NCI-H82 (cell line): ENCODE data around the gene CMTM2.

ENCODE experiments used
- DNase-seq: peaks from one replicate; lab custom pipeline; 2025; lab: John Stamatoyannopoulos, UW

CMTM2 gene, protein sequence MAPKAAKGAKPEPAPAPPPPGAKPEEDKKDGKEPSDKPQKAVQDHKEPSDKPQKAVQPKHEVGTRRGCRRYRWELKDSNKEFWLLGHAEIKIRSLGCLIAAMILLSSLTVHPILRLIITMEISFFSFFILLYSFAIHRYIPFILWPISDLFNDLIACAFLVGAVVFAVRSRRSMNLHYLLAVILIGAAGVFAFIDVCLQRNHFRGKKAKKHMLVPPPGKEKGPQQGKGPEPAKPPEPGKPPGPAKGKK

GRCh38 chr16:66578651-66579531 is at the start of gene CMTM2:
Gene CMTM2 (plus strand): TSS chr16:66579463. CDS start chr16:66579608, 145 bp downstream.
- DNase-seq = no peak

GRCh38 chr16:66529475-66529874 is 49.8 kb upstream of the CMTM2 start:
- DNase-seq = no peak

- no peak for DNase-seq
Measured at GRCh38 chr16:66534376-66534799, 44.9 kb upstream of the CMTM2 start.

- DNase-seq = no peak
Measured at GRCh38 chr16:66536525-66536924, 42.7 kb upstream of the CMTM2 start.

DNA sequence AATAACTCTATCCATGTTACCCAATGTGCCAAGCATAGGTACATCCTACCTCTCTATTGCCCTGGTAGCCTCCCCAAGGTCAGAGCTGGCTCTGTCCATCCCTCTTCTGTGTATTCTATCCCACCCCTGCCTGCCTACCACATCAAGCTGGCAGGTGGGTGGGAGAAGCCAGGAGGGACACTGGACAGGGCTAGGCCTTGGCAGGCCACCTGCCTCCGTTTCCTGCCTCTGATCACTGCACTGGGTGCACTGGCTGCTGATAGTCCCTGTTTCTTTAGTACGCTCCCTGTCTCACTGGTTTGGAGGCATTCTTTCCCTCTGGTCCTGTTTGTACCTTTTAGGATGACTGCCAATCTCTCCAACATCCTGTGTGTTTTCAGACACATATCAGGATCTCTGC is 42.0 kb upstream of the CMTM2 start:
- no peak for DNase-seq

DNA sequence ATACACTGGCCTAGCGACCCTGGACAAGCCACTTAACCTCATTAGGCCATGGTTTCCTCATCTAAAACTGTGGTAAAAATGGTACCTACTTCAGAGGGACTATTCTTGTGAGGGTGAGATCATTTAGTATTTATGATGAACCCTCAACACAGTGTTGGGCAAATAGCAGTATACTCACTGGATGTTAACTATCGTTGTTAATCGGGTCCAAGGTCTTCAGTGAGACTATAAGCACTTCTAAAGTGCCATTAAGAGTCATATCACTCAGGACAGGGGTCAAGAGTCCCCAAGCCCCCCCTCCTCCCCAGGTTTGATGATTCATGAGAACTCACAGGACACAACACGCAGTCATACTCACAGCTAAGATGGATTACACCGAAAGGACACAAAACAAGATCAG is 40.4 kb upstream of the CMTM2 start:
- no peak for DNase-seq

DNA sequence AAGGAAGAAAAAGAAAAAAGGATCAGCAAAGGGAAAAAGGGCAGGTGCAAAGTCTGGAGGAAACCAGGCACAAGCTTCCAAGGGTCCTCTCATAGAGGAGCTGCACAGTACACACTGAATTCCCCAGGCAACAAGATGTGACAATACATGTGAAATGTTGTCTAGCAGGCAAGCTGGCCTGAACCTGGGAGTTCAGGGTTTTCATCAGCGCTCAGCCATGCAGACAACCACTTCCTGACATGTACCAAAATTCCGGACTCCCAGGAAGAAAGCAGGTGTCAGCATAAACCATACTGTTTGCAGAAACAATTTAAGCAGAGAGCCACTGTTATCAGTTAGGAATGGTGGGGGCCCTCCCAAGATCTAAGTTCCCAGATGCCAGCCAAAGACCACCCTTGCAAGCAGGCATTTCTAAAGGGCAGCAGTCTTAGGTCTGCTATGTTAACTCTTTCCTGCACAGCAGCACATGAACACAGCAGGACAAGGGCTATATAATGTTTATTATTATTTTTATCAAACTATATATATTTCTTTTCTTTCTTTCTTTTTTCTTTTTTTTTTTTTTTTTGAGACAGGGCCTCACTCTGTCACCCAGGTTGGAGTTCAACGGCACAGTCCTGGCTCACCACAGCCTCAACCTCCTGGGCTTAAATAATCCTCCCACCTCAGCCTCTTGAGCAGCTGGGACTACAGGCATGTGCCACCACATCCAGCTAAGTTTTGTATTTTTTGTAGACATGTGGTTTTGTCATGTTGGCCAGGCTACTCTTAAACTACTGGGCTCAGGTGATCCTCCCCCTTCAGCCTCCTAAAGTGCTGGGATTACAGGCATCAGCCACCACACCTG is 39.4 kb upstream of the CMTM2 start:
- no peak for DNase-seq

DNA sequence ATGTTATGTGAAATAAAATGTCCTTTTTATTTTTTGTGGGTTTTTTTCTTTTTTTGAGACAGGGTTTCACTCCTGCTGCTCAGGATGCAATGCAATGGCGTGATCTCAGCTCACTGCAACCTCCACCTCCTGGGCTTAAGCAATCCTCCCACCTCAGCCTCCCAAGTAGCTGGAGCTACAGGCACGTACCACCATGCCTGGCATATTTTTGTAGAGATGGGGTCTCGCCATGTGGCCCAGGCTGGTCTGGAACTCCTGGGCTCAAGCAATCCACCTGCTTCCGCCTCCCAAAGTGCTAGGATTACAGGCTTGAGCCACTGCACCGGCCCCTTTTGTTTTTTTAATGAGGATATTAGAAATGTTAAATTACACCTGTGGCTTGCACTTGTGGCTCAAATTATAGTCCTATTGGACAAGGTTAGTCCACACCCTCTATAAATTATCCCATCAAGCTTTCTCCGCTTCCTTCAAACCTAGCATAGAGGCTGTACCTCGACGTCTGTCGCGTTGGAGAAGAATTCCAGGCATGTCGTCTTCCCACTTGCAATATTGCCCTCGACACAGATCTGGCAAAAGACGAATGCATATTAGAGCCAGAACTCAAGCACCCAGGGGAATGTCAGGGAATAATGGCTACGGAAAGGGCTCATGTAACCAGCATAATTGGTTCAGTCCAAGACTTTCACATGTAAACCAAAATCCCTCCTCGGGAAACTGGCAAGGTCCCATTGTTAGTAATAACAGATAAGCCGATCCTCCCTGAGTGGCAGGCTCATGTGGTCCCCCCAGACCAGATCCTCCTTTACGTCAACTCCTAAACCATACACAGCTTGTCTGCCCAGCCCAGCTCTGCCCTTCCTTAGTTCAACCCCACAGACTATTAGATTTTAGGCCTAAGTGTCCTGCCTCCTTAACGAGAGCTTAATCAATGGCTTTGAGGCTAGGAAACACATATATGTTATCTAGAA is 37.6 kb upstream of the CMTM2 start:
- peak; percentile 29 for DNase-seq

GRCh38 chr16:66542396-66542795 is 36.9 kb upstream of the CMTM2 start:
- DNase-seq = no peak

DNA sequence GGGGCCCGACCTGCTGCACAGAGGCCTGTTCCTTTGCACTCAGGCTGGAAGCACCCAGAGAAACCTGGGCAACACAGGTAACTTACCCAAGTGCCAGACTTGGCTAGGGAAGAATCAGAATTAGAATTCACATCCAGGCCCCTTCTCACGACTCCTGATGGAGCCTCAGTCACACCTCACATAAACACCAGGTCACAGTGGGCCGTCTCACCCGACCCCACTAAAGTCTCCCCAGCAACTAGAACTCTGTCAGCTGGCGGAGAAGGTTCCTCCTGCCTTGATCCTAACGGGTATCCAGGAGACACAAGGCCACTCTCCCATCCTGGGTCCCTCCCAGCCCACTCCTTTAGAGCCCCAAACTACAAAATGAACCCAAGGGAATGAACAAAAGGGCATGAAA is 35.7 kb upstream of the CMTM2 start:
- no peak for DNase-seq

DNA sequence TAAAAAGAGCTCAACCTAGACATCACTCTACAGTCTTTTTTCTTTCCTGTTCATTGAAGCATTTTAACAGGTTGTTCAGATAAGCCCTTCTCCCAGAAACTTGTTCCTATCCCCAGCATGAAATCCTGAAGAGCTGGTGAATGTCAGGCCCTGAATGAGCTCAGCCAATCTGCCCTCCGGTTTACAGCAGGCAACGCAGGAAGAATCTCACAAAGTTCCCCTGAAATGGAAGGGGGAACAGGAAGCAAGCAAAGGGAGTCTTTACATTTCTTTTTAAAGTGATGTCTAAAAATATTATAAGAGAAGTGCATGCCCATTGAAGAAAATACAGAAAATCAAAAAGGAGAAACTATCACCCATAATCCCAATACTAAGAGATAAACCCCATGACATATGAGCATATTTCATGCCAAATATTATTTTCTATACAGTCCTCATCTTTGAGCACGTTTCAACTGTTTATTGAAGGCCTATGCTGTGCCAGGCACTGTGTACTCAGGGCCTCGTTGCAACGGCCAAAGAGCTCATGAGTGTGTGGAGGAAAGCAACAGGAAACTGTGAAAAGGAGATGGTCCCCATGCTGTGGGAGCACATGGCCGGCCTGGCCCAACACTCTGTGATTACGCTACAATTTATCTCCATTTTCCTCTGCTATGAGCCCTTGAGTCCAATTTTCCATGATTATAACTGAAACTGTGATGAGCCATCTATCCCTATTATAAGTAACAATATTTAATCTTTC is 35.1 kb upstream of the CMTM2 start:
- no peak for DNase-seq

GRCh38 chr16:66547101-66547989 is 31.9 kb upstream of the CMTM2 start:
- no peak for DNase-seq

DNA sequence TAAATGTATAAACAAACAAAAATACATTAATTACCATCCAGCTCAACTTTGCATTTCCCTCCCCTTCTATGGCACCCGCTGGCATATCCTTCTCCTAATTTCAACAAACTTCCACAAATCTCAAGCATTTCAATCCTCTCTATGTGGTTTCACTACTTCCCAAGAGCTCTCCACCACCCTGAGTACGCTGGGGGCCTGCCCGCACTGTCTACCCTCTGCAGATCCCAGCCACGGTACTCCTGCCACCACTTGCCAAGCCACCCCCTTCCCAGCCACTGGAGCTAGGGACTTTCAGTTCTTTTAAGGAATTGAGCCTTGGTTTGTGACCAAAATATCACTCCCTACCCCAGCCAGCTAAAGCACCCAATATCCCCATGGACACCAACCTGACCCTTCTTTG is 31.2 kb upstream of the CMTM2 start:
- no peak for DNase-seq

DNA sequence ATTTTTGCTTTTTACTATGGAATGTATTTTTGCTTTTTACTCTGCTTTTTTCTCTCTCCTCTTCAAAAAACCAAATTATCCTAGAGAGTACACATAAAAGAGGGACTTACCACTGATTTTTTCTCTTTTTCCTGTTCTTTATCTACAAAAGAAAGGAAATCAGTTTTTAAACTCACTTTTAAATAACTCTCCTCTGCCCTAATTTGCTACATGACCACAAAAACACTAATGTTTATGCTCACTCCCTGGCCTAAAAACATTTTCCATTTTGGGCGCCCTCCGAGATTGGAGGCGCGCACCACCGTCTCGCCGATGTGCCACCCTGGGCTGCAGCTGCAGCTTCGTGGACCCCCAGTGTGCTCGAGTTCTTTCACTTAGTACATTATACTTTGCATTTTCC is 30.4 kb upstream of the CMTM2 start:
- DNase-seq = no peak

DNA sequence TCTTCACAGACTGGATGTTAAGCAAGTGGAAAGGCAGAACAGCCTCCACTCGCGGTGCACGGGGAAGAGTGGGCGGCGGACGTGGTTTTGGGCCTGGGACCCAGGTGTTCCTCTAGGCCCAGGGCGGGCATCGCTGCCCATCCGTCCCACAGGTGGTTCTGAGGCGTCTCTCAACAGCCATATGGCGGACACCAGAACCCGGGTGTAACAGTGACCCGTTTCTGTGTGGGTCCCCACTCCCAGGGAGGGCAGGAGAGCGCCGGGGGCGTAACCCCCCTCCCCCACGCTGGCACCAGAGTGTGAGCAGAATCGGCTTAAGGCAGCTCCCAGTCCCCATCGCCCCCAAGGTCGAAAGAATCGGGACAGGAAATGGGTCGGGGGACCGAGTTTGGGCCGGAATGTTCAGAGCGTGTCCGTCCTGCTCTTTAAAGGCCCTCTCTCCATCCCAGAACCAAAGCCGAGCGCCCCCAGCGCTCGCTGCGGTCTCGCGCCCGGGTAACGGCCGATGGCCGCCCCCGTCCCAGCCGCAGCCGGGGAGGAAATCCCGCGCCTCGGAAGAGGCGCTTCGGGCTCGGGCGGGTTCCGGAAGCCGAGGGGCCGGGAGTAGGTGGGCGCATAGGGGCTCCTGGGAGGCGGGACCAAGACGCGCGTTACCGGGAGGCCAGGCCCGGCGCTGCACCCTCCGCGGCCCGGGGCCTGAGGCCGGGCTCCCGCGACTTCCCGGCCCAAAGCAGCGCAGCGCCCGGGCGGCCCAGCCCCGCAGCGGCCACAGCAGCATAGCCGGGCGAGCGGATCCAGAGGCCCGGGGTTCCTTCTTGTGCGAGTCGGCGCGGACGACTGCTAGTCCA is 29.8 kb upstream of the CMTM2 start, which contains the start of gene TK2:
Gene TK2 (minus strand): TSS at position 839 of the 848 bp plus-strand sequence. CDS start 61 bp downstream, at position 778.
- DNase-seq = peak; percentile 74

DNA sequence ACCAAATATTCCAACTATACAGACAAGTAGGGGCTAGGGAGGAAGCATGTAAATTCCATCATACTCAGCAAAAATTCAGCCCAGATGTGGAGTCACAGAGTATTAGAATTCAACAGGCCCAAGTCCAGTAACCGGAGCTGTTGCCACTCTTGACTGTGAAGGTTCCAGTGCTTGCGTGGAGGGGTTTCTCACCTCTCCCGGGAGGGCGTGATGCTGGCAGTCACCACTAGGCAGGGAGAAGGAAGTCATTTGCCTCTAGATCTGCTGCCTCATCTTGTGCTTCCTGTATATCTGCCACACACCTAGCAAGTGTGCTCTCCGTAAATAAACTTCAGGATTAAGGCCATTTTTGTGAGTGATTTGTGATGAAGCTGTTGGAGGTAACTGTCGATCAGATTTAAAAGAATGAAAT is 27.9 kb upstream of the CMTM2 start:
- peak; percentile 68 for DNase-seq

DNA sequence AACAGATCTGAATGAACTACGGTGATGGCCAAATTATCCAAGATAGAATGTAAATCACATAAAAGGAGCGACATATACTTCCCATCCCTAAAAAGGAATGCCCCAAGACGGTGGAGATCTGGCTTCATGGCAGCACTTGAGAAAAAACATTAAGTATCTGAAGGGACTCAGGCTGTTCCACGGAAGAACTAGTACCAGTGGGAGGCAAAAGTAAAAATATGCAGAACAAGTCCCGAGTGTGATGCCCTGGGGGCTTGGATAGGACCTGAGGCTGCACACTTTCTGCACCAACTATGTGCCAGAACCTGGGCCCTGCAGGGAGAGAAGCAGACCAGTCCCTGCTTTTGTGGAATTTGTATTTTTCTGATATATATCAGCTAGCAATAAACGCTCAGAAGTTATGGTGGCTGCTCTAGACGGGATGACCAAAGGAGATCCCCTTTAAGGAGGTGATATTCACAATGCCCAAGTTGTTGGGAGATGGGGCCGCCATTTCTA is 27.4 kb upstream of the CMTM2 start:
- no peak for DNase-seq
